ENCODE measurements around the gene ANXA6.

ANXA6 gene

GRCh38 chr5:151071021-151071420, 86.6 kb downstream of the ANXA6 start:
- no peak overlapping the region for H3K27ac ChIP-seq (ENCODE audit: low read depth, low read length)
- no peaks in the 10 kb centered on the region for H3K27me3 ChIP-seq (ENCODE audit: control insufficient read depth, insufficient read depth, low read length)
- H3K9me3 ChIP-seq (ENCODE audit: control insufficient read depth, insufficient read depth, low read length), result no peaks in the 10 kb centered on the region
- no peak overlapping the region for H3K9ac ChIP-seq (ENCODE audit: low read depth, low read length)
- H3K36me3 ChIP-seq (ENCODE audit: control insufficient read depth, insufficient read depth, low read length), result no peaks in the 10 kb centered on the region
- no peaks in the 10 kb centered on the region for H3K4me1 ChIP-seq (ENCODE audit: control insufficient read depth, insufficient read depth, low read length)
- H3K4me3 ChIP-seq (ENCODE audit: low read depth, low read length), result no peak overlapping the region

- Histone ChIP-seq H3K27ac (ENCODE audit: low read depth, low read length) (no peak overlapping the region), H3K4me1 (ENCODE audit: control insufficient read depth, insufficient read depth, low read length) (no peaks in the 10 kb centered on the region), H3K27me3 (ENCODE audit: control insufficient read depth, insufficient read depth, low read length) (no peaks in the 10 kb centered on the region), H3K36me3 (ENCODE audit: control insufficient read depth, insufficient read depth, low read length) (no peaks in the 10 kb centered on the region), H3K9ac (ENCODE audit: low read depth, low read length) (no peak overlapping the region), H3K4me3 (ENCODE audit: low read depth, low read length) (no peak overlapping the region), H3K9me3 (ENCODE audit: control insufficient read depth, insufficient read depth, low read length) (no peaks in the 10 kb centered on the region)
Measured at GRCh38 chr5:151070449-151070848, 87.1 kb downstream of the ANXA6 start.

DNA sequence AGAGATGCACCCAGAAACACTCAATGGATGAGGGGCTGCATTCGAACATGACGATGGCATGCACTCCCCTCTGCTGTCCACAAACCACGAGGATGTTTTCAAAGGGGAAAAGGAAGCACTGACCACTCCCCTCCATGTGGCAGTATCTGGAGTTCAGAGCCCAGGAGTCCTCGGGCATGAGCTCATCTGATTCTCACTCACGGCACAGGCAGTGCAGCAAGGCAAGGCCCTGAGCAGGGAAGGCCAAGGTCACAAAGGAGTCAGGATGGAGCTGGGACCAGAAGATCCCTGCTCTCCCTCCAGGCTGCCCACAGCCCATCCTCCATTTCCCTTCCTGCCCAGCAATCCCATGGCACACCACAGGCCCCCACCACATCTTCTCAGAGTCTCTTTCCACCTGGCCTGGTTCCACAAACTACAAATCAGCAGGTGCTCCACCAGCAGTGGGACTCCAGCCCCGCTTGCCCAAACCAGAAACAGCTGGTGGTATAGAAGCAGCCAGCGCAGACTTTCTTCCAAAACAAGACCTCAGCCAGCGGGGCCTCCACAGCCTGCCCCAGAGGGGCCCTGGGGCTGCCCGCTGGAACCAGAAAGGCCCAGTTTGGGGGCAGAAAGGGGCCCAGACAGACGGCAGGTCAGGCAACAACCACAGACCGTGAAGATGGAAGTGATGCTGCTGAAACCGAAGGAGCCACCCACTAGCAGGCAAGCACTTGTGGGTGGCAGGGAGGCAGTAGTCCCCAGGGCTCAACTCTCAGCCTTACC, 89.0 kb downstream of the ANXA6 start:
- H3K4me3 ChIP-seq (ENCODE audit: low read depth, low read length), result no peak overlapping the region
- H3K4me1 ChIP-seq (ENCODE audit: control insufficient read depth, insufficient read depth, low read length), result no peaks in the 10 kb centered on the region
- no peaks in the 10 kb centered on the region for H3K27me3 ChIP-seq (ENCODE audit: control insufficient read depth, insufficient read depth, low read length)
- no peaks in the 10 kb centered on the region for H3K36me3 ChIP-seq (ENCODE audit: control insufficient read depth, insufficient read depth, low read length)
- H3K9ac ChIP-seq (ENCODE audit: low read depth, low read length), result no peak overlapping the region
- no peak overlapping the region for H3K27ac ChIP-seq (ENCODE audit: low read depth, low read length)
- no peaks in the 10 kb centered on the region for H3K9me3 ChIP-seq (ENCODE audit: control insufficient read depth, insufficient read depth, low read length)

DNA sequence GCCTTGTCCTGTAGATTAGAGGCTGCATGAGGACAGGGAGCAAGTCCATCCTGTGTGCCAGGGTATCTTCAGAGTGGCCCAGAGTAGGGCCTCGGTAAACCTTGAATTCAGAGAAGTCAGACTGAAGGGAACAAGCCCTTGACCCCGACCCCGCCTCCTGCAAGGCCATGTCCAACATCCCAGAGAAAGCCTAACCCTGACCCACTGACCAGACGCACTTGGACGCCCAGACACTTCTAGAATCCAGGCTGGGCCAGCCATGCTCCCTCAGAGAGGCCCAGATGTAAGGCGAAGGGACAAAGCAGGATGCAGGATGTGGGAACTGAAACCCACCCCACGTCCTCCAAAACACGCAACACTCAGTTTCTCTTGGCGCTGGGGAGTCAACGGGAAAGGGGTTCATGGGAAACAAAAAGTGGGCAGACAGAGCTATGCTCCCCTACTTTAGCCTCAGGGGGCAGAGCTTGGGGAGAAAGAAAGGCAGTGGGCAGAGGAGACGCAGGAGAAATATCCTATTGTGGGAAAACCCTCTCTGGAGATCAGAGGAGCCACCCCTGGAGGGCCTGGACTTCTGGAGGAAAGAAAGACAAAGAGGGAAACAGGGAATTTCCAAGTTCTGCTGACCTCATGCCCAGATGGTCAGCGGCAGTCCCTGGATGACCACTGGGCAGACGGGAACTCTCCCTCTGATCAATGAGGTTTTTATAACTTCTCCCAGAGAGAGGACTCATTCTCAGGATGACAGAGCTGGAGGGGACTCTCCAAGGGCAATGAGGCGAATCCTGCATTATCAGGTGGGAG, 89.7 kb downstream of the ANXA6 start:
- H3K27ac ChIP-seq (ENCODE audit: low read depth, low read length), result no peak overlapping the region
- no peak overlapping the region for H3K4me3 ChIP-seq (ENCODE audit: low read depth, low read length)
- peaks cover 6% of the 10 kb centered on the region; the same call in 1 of the 2 replicates for H3K36me3 ChIP-seq (ENCODE audit: control insufficient read depth, insufficient read depth, low read length)
- H3K9me3 ChIP-seq (ENCODE audit: control insufficient read depth, insufficient read depth, low read length), result no peaks in the 10 kb centered on the region
- no peak overlapping the region for H3K9ac ChIP-seq (ENCODE audit: low read depth, low read length)
- no peaks in the 10 kb centered on the region for H3K27me3 ChIP-seq (ENCODE audit: control insufficient read depth, insufficient read depth, low read length)
- no peaks in the 10 kb centered on the region for H3K4me1 ChIP-seq (ENCODE audit: control insufficient read depth, insufficient read depth, low read length)

GRCh38 chr5:151066920-151067319, 90.7 kb downstream of the ANXA6 start:
- Histone ChIP-seq H3K27me3 (ENCODE audit: control insufficient read depth, insufficient read depth, low read length) (no peaks in the 10 kb centered on the region), H3K4me1 (ENCODE audit: control insufficient read depth, insufficient read depth, low read length) (no peaks in the 10 kb centered on the region), H3K27ac (ENCODE audit: low read depth, low read length) (no peak overlapping the region), H3K9me3 (ENCODE audit: control insufficient read depth, insufficient read depth, low read length) (no peaks in the 10 kb centered on the region), H3K9ac (ENCODE audit: low read depth, low read length) (no peak overlapping the region), H3K36me3 (ENCODE audit: control insufficient read depth, insufficient read depth, low read length) (peaks cover 15% of the 10 kb centered on the region), H3K4me3 (ENCODE audit: low read depth, low read length) (no peak overlapping the region)

DNA sequence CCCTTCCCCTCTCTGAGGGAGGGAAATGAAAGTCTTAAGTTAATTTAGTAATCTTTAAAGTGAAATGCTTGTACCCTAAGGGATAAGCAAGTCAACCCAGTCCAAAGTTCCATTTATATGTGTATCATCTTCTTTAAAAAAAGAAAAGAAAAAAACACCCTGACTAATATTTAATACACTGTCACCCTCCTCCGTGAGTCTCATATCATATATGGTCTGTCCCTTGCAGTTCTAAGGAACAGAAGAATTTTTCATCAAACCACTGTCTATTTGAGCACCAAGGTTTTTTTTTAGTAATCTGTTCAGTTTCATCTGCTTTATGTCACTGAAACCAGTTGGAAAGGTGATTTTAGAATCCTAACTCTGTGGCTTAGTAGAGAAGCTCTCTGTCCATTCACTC, 92.0 kb downstream of the ANXA6 start:
- Histone ChIP-seq H3K9me3 (ENCODE audit: control insufficient read depth, insufficient read depth, low read length) (no peaks in the 10 kb centered on the region), H3K27me3 (ENCODE audit: control insufficient read depth, insufficient read depth, low read length) (no peaks in the 10 kb centered on the region), H3K27ac (ENCODE audit: low read depth, low read length) (no peak overlapping the region), H3K4me3 (ENCODE audit: low read depth, low read length) (no peak overlapping the region), H3K36me3 (ENCODE audit: control insufficient read depth, insufficient read depth, low read length) (peaks cover 21% of the 10 kb centered on the region), H3K9ac (ENCODE audit: low read depth, low read length) (no peak overlapping the region), H3K4me1 (ENCODE audit: control insufficient read depth, insufficient read depth, low read length) (no peaks in the 10 kb centered on the region)

GRCh38 chr5:151064916-151065499, 92.6 kb downstream of the ANXA6 start:
- Histone ChIP-seq H3K4me1 (ENCODE audit: control insufficient read depth, insufficient read depth, low read length) (no peaks in the 10 kb centered on the region), H3K27me3 (ENCODE audit: control insufficient read depth, insufficient read depth, low read length) (no peaks in the 10 kb centered on the region), H3K9ac (ENCODE audit: low read depth, low read length) (no peak overlapping the region), H3K27ac (ENCODE audit: low read depth, low read length) (no peak overlapping the region), H3K4me3 (ENCODE audit: low read depth, low read length) (no peak overlapping the region), H3K9me3 (ENCODE audit: control insufficient read depth, insufficient read depth, low read length) (no peaks in the 10 kb centered on the region), H3K36me3 (ENCODE audit: control insufficient read depth, insufficient read depth, low read length) (peaks cover 27% of the 10 kb centered on the region)

GRCh38 chr5:151063142-151063989, 94.2 kb downstream of the ANXA6 start:
- Histone ChIP-seq H3K4me1 (ENCODE audit: control insufficient read depth, insufficient read depth, low read length) (no peaks in the 10 kb centered on the region), H3K9me3 (ENCODE audit: control insufficient read depth, insufficient read depth, low read length) (no peaks in the 10 kb centered on the region), H3K36me3 (ENCODE audit: control insufficient read depth, insufficient read depth, low read length) (peaks cover 30% of the 10 kb centered on the region), H3K9ac (ENCODE audit: low read depth, low read length) (no peak overlapping the region), H3K27ac (ENCODE audit: low read depth, low read length) (no peak overlapping the region), H3K27me3 (ENCODE audit: control insufficient read depth, insufficient read depth, low read length) (no peaks in the 10 kb centered on the region), H3K4me3 (ENCODE audit: low read depth, low read length) (no peak overlapping the region)

DNA sequence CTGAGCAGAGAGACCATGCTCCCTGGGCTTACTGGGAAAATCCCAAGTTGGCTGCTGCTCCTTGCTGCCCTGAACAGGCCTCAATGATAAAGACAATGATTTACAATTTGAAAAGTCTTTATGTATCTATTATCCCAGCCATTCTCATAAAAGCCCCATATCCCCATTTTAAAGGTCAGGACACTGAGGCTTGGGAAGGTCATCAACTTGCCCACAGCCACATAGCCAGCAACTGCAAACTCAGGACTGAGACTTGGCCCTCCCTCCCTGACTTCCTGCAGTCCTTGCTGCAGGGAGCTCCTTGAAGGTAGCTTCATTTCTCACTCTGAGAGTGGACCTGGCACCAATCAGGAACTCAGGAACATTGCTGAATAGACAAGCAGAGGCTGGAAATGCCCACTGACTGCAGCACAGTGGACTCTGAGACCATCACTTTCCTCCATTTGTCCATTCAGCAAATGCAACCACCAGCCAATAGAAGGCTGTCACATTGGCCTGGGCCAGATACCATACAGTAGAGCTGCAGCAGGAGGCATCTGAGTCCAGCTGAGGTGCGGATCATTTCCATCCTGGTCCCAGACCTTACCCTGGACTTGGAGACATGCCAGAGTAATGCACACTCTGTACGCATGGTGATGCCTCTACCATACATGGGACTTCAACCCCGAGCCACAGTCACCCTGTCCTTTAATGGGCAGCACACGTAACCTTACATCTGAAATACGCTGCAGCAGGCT, 95.0 kb downstream of the ANXA6 start:
- no peaks in the 10 kb centered on the region for H3K9me3 ChIP-seq (ENCODE audit: control insufficient read depth, insufficient read depth, low read length)
- no peak overlapping the region for H3K9ac ChIP-seq (ENCODE audit: low read depth, low read length)
- no peaks in the 10 kb centered on the region for H3K27me3 ChIP-seq (ENCODE audit: control insufficient read depth, insufficient read depth, low read length)
- H3K27ac ChIP-seq (ENCODE audit: low read depth, low read length), result no peak overlapping the region
- H3K36me3 ChIP-seq (ENCODE audit: control insufficient read depth, insufficient read depth, low read length), result peaks cover 30% of the 10 kb centered on the region
- no peak overlapping the region for H3K4me3 ChIP-seq (ENCODE audit: low read depth, low read length)
- H3K4me1 ChIP-seq (ENCODE audit: control insufficient read depth, insufficient read depth, low read length), result no peaks in the 10 kb centered on the region

DNA sequence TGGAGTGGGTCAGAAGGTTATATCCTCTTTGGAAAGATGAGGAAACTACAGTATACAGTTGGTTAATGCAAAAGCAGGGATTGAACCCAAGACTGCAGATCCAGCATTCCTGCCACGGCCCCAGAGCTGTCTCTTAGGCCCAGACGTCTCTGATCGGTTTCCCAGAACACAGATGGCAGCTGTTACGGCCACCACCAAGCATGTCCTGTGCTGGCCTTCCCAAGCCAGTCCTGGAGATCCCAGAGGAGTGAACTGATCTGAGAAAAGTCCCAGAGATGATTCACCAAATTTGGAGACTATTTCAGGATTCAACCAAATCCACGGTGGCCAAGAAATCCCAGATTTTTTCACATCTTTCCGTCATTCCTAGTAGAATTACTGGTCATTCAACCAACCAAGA, 96.8 kb downstream of the ANXA6 start:
- H3K27ac ChIP-seq (ENCODE audit: low read depth, low read length), result no peak overlapping the region
- H3K9ac ChIP-seq (ENCODE audit: low read depth, low read length), result no peak overlapping the region
- H3K9me3 ChIP-seq (ENCODE audit: control insufficient read depth, insufficient read depth, low read length), result no peaks in the 10 kb centered on the region
- no peaks in the 10 kb centered on the region for H3K27me3 ChIP-seq (ENCODE audit: control insufficient read depth, insufficient read depth, low read length)
- peaks cover 30% of the 10 kb centered on the region for H3K36me3 ChIP-seq (ENCODE audit: control insufficient read depth, insufficient read depth, low read length)
- H3K4me1 ChIP-seq (ENCODE audit: control insufficient read depth, insufficient read depth, low read length), result no peaks in the 10 kb centered on the region
- no peak overlapping the region for H3K4me3 ChIP-seq (ENCODE audit: low read depth, low read length)

Measured in HUES48 (cell line).